GM21529 (cell line): Measurements from ENCODE around the gene SEPTIN5.
"Not testable (repeated sequence)": the region's sequence is repeated elsewhere in the genome, so short reads cannot be mapped to it uniquely, and the experiment has no call there.

Experiments used
- ATAC-seq: cut with Tn5 transposase; IDR thresholded peaks from one replicate; pipeline ENCODE4 v1.9.1; 2021; ENCODE audit not compliant: unreplicated experiment

SEPTIN5 gene

GRCh38 chr22:19680911-19681862 lies 33.1 kb upstream of the SEPTIN5 start:
- no peak for ATAC-seq

- no peak for ATAC-seq
Observed at GRCh38 chr22:19681863-19682245, 32.4 kb upstream of the SEPTIN5 start.

GRCh38 chr22:19686946-19687345 lies 27.4 kb upstream of the SEPTIN5 start:
- ATAC-seq, result no peak

GRCh38 chr22:19687561-19688300 lies 26.6 kb upstream of the SEPTIN5 start:
- no peak for ATAC-seq

- ATAC-seq, result no peak
Observed at GRCh38 chr22:19688301-19689290, 25.7 kb upstream of the SEPTIN5 start.

GRCh38 chr22:19689408-19689807 lies 24.9 kb upstream of the SEPTIN5 start:
- ATAC-seq, result no peak

- no peak for ATAC-seq
Observed at GRCh38 chr22:19691007-19691720, 23.1 kb upstream of the SEPTIN5 start.

GRCh38 chr22:19691721-19692341 lies 22.5 kb upstream of the SEPTIN5 start:
- no peak for ATAC-seq

- ATAC-seq, result no peak
Observed at GRCh38 chr22:19693581-19693980, 20.7 kb upstream of the SEPTIN5 start.

- ATAC-seq, result no peak
Observed at GRCh38 chr22:19693981-19694670, 20.2 kb upstream of the SEPTIN5 start.

GRCh38 chr22:19694696-19695095 lies 19.6 kb upstream of the SEPTIN5 start:
- ATAC-seq, result no peak

GRCh38 chr22:19696504-19697276 lies 17.6 kb upstream of the SEPTIN5 start:
- ATAC-seq, result no peak

- ATAC-seq, result not testable (repeated sequence)
Observed at GRCh38 chr22:19697871-19698270, 16.4 kb upstream of the SEPTIN5 start.

- no peak for ATAC-seq
Observed at GRCh38 chr22:19700790-19701419, 13.4 kb upstream of the SEPTIN5 start.

- ATAC-seq, result no peak
Observed at GRCh38 chr22:19701420-19702145, 12.7 kb upstream of the SEPTIN5 start.

- no peak for ATAC-seq
Observed at GRCh38 chr22:19703869-19704268, 10.4 kb upstream of the SEPTIN5 start.

- no peak for ATAC-seq
Observed at GRCh38 chr22:19704355-19705015, 9.8 kb upstream of the SEPTIN5 start.
